ENCODE measurements around the gene KCNE3. TPM values are rescaled to one million over a fixed set of nuclear protein-coding genes. Genes with fewer than 3 reads are reported as not detected.
A peak's percentile ranks its signal among the peaks of the same experiment; 100 is the strongest.

Gene KCNE3
- total RNA-seq, 1 experiment from 2014 or later: 106 TPM

DNA sequence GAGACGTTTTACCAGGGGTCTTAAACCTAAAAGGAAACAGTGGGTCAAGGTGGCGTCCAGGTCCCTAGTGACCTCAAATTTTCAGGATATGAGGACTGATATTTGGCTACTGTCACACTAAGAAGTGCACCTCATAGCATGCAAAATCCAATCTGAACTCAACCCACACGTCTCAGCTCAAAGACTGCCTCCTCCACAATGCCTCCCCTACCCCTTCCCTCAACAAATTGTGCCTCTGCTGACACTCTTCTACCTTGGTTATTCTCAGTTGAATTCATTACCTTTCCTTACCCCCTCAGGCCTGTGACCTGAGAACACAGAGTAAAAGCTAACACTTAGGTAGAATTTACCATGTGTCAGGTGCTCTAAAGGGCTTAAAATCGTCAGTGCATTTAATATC lies 38.6 kb upstream of the KCNE3 start:
- ChIA-PET CTCF (no interaction called here), POLR2A (ENCODE audit: low non-redundant PET) (no interaction called here)
- BruUV-seq (replicated peaks): no TSS peak
- no peak overlapping the region for H3K27ac ChIP-seq (ENCODE audit: low read depth, low read length, poor library complexity, severe bottlenecking)
- no peak for DNase-seq (ENCODE audit: low spot score)
- H3K4me1 ChIP-seq (ENCODE audit: insufficient read depth, low read length, poor library complexity, severe bottlenecking): no peaks in the 10 kb centered on the region
- H3K36me3 ChIP-seq (ENCODE audit: insufficient read depth, low read length, poor library complexity, severe bottlenecking): no peaks in the 10 kb centered on the region
- peaks cover 13% of the 10 kb centered on the region for H3K9me3 ChIP-seq (ENCODE audit: low read depth, low read length, poor library complexity, severe bottlenecking)
- no peaks in the 10 kb centered on the region for H3K27me3 ChIP-seq (replicated peaks; ENCODE audit: insufficient read depth, low read depth, low read length, poor library complexity)
- intact Hi-C loops (cut with micrococcal nuclease; ENCODE audit: unreplicated experiment): no loop called here
- TF ChIP-seq, protein P1, sequence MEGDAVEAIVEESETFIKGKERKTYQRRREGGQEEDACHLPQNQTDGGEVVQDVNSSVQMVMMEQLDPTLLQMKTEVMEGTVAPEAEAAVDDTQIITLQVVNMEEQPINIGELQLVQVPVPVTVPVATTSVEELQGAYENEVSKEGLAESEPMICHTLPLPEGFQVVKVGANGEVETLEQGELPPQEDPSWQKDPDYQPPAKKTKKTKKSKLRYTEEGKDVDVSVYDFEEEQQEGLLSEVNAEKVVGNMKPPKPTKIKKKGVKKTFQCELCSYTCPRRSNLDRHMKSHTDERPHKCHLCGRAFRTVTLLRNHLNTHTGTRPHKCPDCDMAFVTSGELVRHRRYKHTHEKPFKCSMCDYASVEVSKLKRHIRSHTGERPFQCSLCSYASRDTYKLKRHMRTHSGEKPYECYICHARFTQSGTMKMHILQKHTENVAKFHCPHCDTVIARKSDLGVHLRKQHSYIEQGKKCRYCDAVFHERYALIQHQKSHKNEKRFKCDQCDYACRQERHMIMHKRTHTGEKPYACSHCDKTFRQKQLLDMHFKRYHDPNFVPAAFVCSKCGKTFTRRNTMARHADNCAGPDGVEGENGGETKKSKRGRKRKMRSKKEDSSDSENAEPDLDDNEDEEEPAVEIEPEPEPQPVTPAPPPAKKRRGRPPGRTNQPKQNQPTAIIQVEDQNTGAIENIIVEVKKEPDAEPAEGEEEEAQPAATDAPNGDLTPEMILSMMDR (conservative IDR thresholded peaks at IDR 0.05; ENCODE audit: low read depth, low read length): no peak
- TF ChIP-seq EZH2 (IDR thresholded peaks at IDR 0.05; ENCODE audit: borderline replicate concordance, low read depth, low read length, poor library complexity, severe bottlenecking): no peak
- no peak overlapping the region for H3K4me3 ChIP-seq (ENCODE audit: low read depth, low read length, poor library complexity, severe bottlenecking)

GRCh38 chr11:74504100-74504691 lies 36.8 kb upstream of the KCNE3 start:
- TF ChIP-seq EZH2 (IDR thresholded peaks at IDR 0.05; ENCODE audit: borderline replicate concordance, low read depth, low read length, poor library complexity, severe bottlenecking): no peak
- TF ChIP-seq, protein P1 (conservative IDR thresholded peaks at IDR 0.05; ENCODE audit: low read depth, low read length): no peak
- ChIA-PET CTCF (no interaction called here), POLR2A (ENCODE audit: low non-redundant PET) (no interaction called here)
- no peaks in the 10 kb centered on the region for H3K4me1 ChIP-seq (ENCODE audit: insufficient read depth, low read length, poor library complexity, severe bottlenecking)
- no peak overlapping the region for H3K4me3 ChIP-seq (ENCODE audit: low read depth, low read length, poor library complexity, severe bottlenecking)
- no peaks in the 10 kb centered on the region for H3K36me3 ChIP-seq (ENCODE audit: insufficient read depth, low read length, poor library complexity, severe bottlenecking)
- intact Hi-C loops (cut with micrococcal nuclease; ENCODE audit: unreplicated experiment): no loop called here
- no peak overlapping the region for H3K27ac ChIP-seq (ENCODE audit: low read depth, low read length, poor library complexity, severe bottlenecking)
- H3K27me3 ChIP-seq (replicated peaks; ENCODE audit: insufficient read depth, low read depth, low read length, poor library complexity): no peaks in the 10 kb centered on the region
- peaks cover 13% of the 10 kb centered on the region for H3K9me3 ChIP-seq (ENCODE audit: low read depth, low read length, poor library complexity, severe bottlenecking)
- DNase-seq (ENCODE audit: low spot score): peak; percentile 22
- no TSS peak for BruUV-seq (replicated peaks)

GRCh38 chr11:74494916-74495315 lies 27.6 kb upstream of the KCNE3 start:
- peaks cover 8% of the 10 kb centered on the region for H3K4me1 ChIP-seq (ENCODE audit: insufficient read depth, low read length, poor library complexity, severe bottlenecking)
- no peak for TF ChIP-seq EZH2 (IDR thresholded peaks at IDR 0.05; ENCODE audit: borderline replicate concordance, low read depth, low read length, poor library complexity, severe bottlenecking)
- TF ChIP-seq, protein P1 (conservative IDR thresholded peaks at IDR 0.05; ENCODE audit: low read depth, low read length): no peak
- no peaks in the 10 kb centered on the region for H3K27me3 ChIP-seq (replicated peaks; ENCODE audit: insufficient read depth, low read depth, low read length, poor library complexity)
- intact Hi-C loops (cut with micrococcal nuclease; ENCODE audit: unreplicated experiment): loop anchor here (5.0 kb wide), 1 partner anchor 452 kb away; the partner anchor contains the start of genes SPCS2 and XRRA1
- ChIA-PET POLR2A (ENCODE audit: low non-redundant PET) (no interaction called here), CTCF (no interaction called here)
- H3K9me3 ChIP-seq (ENCODE audit: low read depth, low read length, poor library complexity, severe bottlenecking): no peaks in the 10 kb centered on the region
- H3K36me3 ChIP-seq (ENCODE audit: insufficient read depth, low read length, poor library complexity, severe bottlenecking): no peaks in the 10 kb centered on the region
- BruUV-seq (replicated peaks): no TSS peak
- H3K27ac ChIP-seq (ENCODE audit: low read depth, low read length, poor library complexity, severe bottlenecking): no peak overlapping the region
- no peak for DNase-seq (ENCODE audit: low spot score)
- no peak overlapping the region for H3K4me3 ChIP-seq (ENCODE audit: low read depth, low read length, poor library complexity, severe bottlenecking)
